CD14-positive monocyte (primary cell): ENCODE results near the gene STUM. TPM values are rescaled to one million over a fixed set of nuclear protein-coding genes. Genes with fewer than 3 reads are reported as not detected.

Source experiments
- DNase-seq, 3 donors: peaks; one replicate each; pipeline ENCODE4 v3.0.0-alpha.2; 2011 to 2022
- H2AFZ ChIP-seq: 2 replicates; pipeline ENCODE4 v1.6.0; 2012; ENCODE audit warnings: mild to moderate bottlenecking, low read depth, low read length, inconsistent platforms; ENCODE audit not compliant: insufficient read depth, poor library complexity, severe bottlenecking
- H3K27ac ChIP-seq, 2 donors: 1 replicate in 1 of 2; 2 replicates in 1 of 2; pipeline ENCODE4 v1.5.1; 2012 to 2013; ENCODE audit warnings: low read length in 2 of 2, control low read depth in 1 of 2, inconsistent platforms in 1 of 2, low read depth in 1 of 2, mild to moderate bottlenecking in 1 of 2
- H3K27me3 ChIP-seq, 2 donors: one replicate each; pipeline versions ENCODE4 v1.6.0 to v1.6.1; 2011 to 2013; ENCODE audit warnings: low read length in 2 of 2; ENCODE audit not compliant: control insufficient read depth in 2 of 2, insufficient read depth in 2 of 2
- H3K36me3 ChIP-seq, 2 donors: replicated peaks in 1 of 2; 1 replicate in 1 of 2; 2 replicates in 1 of 2; pipeline versions ENCODE4 v1.5.1 to v1.6.1; 2012 to 2013; ENCODE audit warnings: low read length in 2 of 2, control low read depth in 1 of 2, inconsistent platforms in 1 of 2, mild to moderate bottlenecking in 1 of 2; ENCODE audit not compliant: insufficient read depth in 2 of 2, control insufficient read depth in 1 of 2
- H3K4me1 ChIP-seq, 2 donors: 1 replicate in 1 of 2; 2 replicates in 1 of 2; pipeline versions ENCODE4 v1.5.1 to v1.6.1; 2012 to 2013; ENCODE audit warnings: low read length in 2 of 2, control low read depth in 1 of 2, inconsistent platforms in 1 of 2, mild to moderate bottlenecking in 1 of 2, moderate library complexity in 1 of 2; ENCODE audit not compliant: insufficient read depth in 2 of 2, control insufficient read depth in 1 of 2
- H3K4me2 ChIP-seq: replicated peaks from 2 replicates; pipeline ENCODE3; 2012; ENCODE audit warnings: low read length, moderate library complexity, mild to moderate bottlenecking; ENCODE audit not compliant: poor library complexity, severe bottlenecking; ENCODE audit errors: extremely low read depth
- H3K4me3 ChIP-seq, 3 experiments: fragments of 200-600 bp in 1 of 3; sonication (generic) in 1 of 3; replicated peaks in 1 of 3; 1 replicate in 2 of 3; 2 replicates in 1 of 3; pipeline ENCODE4 v1.5.1; 2011 to 2013; ENCODE audit warnings: low read length in 3 of 3, mild to moderate bottlenecking in 3 of 3, control low read depth in 2 of 3, low read depth in 2 of 3, inconsistent platforms in 1 of 3, moderate library complexity in 1 of 3
- H3K79me2 ChIP-seq: 2 replicates; pipeline ENCODE4 v1.6.0; 2012; ENCODE audit warnings: mild to moderate bottlenecking, control low read depth, inconsistent platforms, low read length, moderate library complexity; ENCODE audit not compliant: insufficient read depth
- H3K9ac ChIP-seq: 2 replicates; pipeline ENCODE4 v1.6.0; 2017; ENCODE audit warnings: low read length, mild to moderate bottlenecking; ENCODE audit not compliant: insufficient read depth, poor library complexity, severe bottlenecking
- H3K9me3 ChIP-seq, 2 donors: replicated peaks in 1 of 2; 1 replicate in 1 of 2; 2 replicates in 1 of 2; pipeline versions ENCODE4 v1.5.1 to v1.6.1; 2012 to 2013; ENCODE audit warnings: low read length in 2 of 2, control low read depth in 1 of 2; ENCODE audit not compliant: control insufficient read depth in 1 of 2, insufficient read depth in 1 of 2
- H4K20me1 ChIP-seq: 2 replicates; pipeline ENCODE4 v1.6.0; 2012; ENCODE audit warnings: mild to moderate bottlenecking, low read length, control low read depth, moderate library complexity; ENCODE audit not compliant: insufficient read depth
- H3K27ac Mint-ChIP-seq, 7 donors: one replicate each; pipeline ENCODE4 v1.8.0; 2020; ENCODE audit warnings: mild to moderate bottlenecking in 7 of 7, mixed read lengths in 7 of 7, moderate library complexity in 6 of 7, inconsistent platforms in 2 of 7
- H3K27me3 Mint-ChIP-seq, 3 donors: one replicate each; pipeline ENCODE4 v1.8.0; 2021 to 2022; ENCODE audit warnings: low read depth in 3 of 3, mild to moderate bottlenecking in 3 of 3, mixed read lengths in 3 of 3, moderate library complexity in 3 of 3, inconsistent platforms in 1 of 3
- H3K36me3 Mint-ChIP-seq, 2 donors: one replicate each; pipeline ENCODE4 v1.8.0; 2020; ENCODE audit warnings: mixed read lengths in 2 of 2, inconsistent platforms in 1 of 2, mild to moderate bottlenecking in 1 of 2
- H3K4me1 Mint-ChIP-seq: one replicate; pipeline ENCODE4 v1.8.0; 2020; ENCODE audit warnings: mild to moderate bottlenecking, mixed read lengths
- H3K4me3 Mint-ChIP-seq, 2 donors: one replicate each; pipeline ENCODE4 v1.8.0; 2020; ENCODE audit warnings: mild to moderate bottlenecking in 2 of 2, mixed read lengths in 2 of 2, moderate library complexity in 1 of 2
- H3K9me3 Mint-ChIP-seq, 7 donors: one replicate each; pipeline ENCODE4 v1.8.0; 2020 to 2022; ENCODE audit warnings: mixed read lengths in 7 of 7, mild to moderate bottlenecking in 6 of 7, moderate library complexity in 6 of 7, inconsistent platforms in 2 of 7
- WGBS: methylation state at CpG from one replicate; pipeline ENCODE4 v1.1.5; 2013; ENCODE audit warnings: missing lambda C conversion rate; ENCODE audit not compliant: insufficient coverage; 5-methylcytosine and 5-hydroxymethylcytosine counted together
- intact Hi-C, 2 donors: fragments of 100-400 bp; cut with micrococcal nuclease; formaldehyde crosslinking; loops; one replicate each; pipeline versions ENCODE4 v1.15.0 to v1.15.1; 2023
- polyA plus RNA-seq, 3 donors: library from polyadenylated mRNA; depleted of rRNA in 1 of 3; unstranded in 2 of 3; stranded (reverse) in 1 of 3; fragments of 300-500 nt in 2 of 3; fragments of >200 nt in 1 of 3; fragmentation: Illumina TruSeq in 2 of 3; gene quantifications; 1 replicate in 2 of 3; 2 replicates in 1 of 3; pipeline ENCODE4 v1.2.3, GENCODE V29; 2012 to 2021
- TF ChIP-seq, protein P1 (sequence below): fragments of 200-600 bp; IDR thresholded peaks from one replicate; pipeline ENCODE4 v1.8.0; 2022; ENCODE audit warnings: antibody characterized with exemption, mild to moderate bottlenecking

STUM gene
- polyA plus RNA-seq, 3 donors = not detected

DNA sequence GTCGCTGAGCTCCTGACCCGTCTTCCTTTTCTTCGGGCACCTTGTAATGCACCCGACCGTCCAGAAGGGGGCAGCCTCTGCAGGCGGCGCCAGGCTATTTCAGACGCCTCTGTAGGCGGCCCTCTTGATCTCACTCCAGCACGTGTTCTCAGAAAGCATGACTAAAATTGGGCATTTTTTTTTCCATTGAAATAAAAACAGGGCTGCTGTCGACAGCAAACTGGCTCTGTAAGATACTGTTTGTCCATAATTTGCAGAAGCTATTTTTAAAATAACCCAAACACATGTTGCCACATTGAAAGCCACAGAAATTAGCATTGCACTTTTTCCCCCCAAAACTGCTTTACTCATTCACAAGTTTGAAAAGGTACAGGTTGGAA lies 78.0 kb downstream of the STUM start:
- H3K9me3 ChIP-seq = peaks cover 0 to 3% of the 10 kb centered on the region in 2 donors
- H3K27ac Mint-ChIP-seq = no peak overlapping the region
- H3K9ac ChIP-seq = no peak overlapping the region
- TF ChIP-seq, protein P1, sequence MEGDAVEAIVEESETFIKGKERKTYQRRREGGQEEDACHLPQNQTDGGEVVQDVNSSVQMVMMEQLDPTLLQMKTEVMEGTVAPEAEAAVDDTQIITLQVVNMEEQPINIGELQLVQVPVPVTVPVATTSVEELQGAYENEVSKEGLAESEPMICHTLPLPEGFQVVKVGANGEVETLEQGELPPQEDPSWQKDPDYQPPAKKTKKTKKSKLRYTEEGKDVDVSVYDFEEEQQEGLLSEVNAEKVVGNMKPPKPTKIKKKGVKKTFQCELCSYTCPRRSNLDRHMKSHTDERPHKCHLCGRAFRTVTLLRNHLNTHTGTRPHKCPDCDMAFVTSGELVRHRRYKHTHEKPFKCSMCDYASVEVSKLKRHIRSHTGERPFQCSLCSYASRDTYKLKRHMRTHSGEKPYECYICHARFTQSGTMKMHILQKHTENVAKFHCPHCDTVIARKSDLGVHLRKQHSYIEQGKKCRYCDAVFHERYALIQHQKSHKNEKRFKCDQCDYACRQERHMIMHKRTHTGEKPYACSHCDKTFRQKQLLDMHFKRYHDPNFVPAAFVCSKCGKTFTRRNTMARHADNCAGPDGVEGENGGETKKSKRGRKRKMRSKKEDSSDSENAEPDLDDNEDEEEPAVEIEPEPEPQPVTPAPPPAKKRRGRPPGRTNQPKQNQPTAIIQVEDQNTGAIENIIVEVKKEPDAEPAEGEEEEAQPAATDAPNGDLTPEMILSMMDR = peak; percentile 96
- peak overlapping the region; percentile 35 for H3K4me2 ChIP-seq
- H3K27me3 ChIP-seq = no peaks in the 10 kb centered on the region
- no peaks in the 10 kb centered on the region for H3K79me2 ChIP-seq
- H3K27me3 Mint-ChIP-seq = peaks cover 0 to 5% (median 4%) of the 10 kb centered on the region in 3 donors
- intact Hi-C loops = loop anchor here (2.0 to 5.0 kb wide), 2 partner anchors 111 to 202 kb away; partner anchors contain the start of gene ITPKB (in 1 of the 2)
- H2AFZ ChIP-seq = peak overlapping the region; percentile 59
- peaks cover 17% of the 10 kb centered on the region for H3K4me1 Mint-ChIP-seq
- no peak overlapping the region for H3K27ac ChIP-seq
- WGBS = 0% methylated on average over 10 of the region's 11 CpGs
- peaks cover 3 to 14% of the 10 kb centered on the region in 2 donors for H3K36me3 Mint-ChIP-seq
- peaks cover 0 to 12% (median 6%) of the 10 kb centered on the region in 7 donors for H3K9me3 Mint-ChIP-seq
- peak overlapping the region in 1 of 2 donors; percentile 64 for H3K4me3 Mint-ChIP-seq
- no peak overlapping the region for H3K4me3 ChIP-seq
- H3K36me3 ChIP-seq = peaks cover 0 to 11% of the 10 kb centered on the region in 2 donors
- peak; percentile 71 to 84 (median 75) for DNase-seq
- no peaks in the 10 kb centered on the region for H4K20me1 ChIP-seq
- H3K4me1 ChIP-seq = peaks cover 3 to 5% of the 10 kb centered on the region in 2 donors

DNA sequence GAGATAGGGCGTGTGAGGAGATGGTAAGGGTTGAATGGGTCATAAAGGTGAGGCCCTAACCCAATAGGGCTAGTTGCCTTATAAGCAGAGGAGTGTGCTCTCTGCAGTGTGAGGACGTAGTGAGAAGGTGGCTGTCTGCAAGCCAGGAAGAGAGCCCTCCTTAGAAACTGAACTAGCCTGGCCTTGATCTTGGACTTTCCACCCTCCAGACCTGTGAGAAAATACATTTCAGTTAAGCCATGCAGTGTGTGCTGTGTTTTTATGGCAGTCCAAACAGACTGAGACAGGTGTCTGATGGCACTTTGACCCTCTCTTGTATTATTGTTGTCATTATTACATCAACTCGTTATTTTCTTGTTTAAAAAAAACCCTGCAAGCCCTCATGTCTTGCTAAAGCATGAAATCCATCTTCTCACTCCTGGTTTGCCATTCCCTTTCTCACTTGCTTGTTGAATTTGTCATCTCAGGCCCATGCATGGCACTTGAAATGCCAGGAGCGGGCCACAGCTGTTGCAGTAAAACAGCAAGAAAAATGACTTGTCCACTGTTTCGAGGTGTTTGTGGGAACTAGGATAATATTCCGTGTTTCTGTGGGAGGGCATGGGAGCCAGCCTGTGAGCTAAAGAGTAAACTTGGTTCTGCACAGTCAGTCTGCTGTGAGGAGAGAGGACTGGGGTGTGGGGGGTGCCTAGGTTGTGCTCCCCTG lies 78.6 kb downstream of the STUM start:
- peaks cover 0 to 12% (median 6%) of the 10 kb centered on the region in 7 donors for H3K9me3 Mint-ChIP-seq
- Histone ChIP-seq H3K4me3 (no peak overlapping the region), H3K36me3 (peaks cover 2 to 17% of the 10 kb centered on the region in 2 donors), H4K20me1 (no peaks in the 10 kb centered on the region), H2AFZ (no peak overlapping the region), H3K9me3 (peaks cover 0 to 3% of the 10 kb centered on the region in 2 donors), H3K4me1 (peaks cover 3 to 5% of the 10 kb centered on the region in 2 donors), H3K79me2 (no peaks in the 10 kb centered on the region), H3K4me2 (no peak overlapping the region), H3K27me3 (no peaks in the 10 kb centered on the region), H3K27ac (no peak overlapping the region), H3K9ac (no peak overlapping the region)
- 80% methylated on average over 4 of the region's 6 CpGs for WGBS
- peaks cover 9 to 20% of the 10 kb centered on the region in 2 donors for H3K36me3 Mint-ChIP-seq
- H3K4me3 Mint-ChIP-seq = no peak overlapping the region
- H3K4me1 Mint-ChIP-seq = peaks cover 17% of the 10 kb centered on the region
- TF ChIP-seq, protein P1 = no peak
- intact Hi-C loops = loop anchor here (2.0 to 5.0 kb wide), 2 partner anchors 110 to 202 kb away; partner anchors contain the start of gene ITPKB (in 1 of the 2)
- peaks cover 0 to 5% (median 4%) of the 10 kb centered on the region in 3 donors for H3K27me3 Mint-ChIP-seq
- no peak for DNase-seq
- peak overlapping the region in 5 of 7 donors; percentile 1 to 86 (median 56) for H3K27ac Mint-ChIP-seq
